Small intestine (tissue), 7 donors: ENCODE data around the gene HTR6. TPM values are rescaled to one million over a fixed set of nuclear protein-coding genes. Genes with fewer than 3 reads are reported as not detected.

ENCODE experiments used
- DNase-seq, 2 donors: peaks; one replicate each; pipeline versions ENCODE4 v3.0.0 to v3.0.0-alpha.2; 2013
- FAIRE-seq: peaks from 2 replicates; lab custom pipeline; 2012; peaks lifted over from hg19 to GRCh38; lab: Jason Lieb, UNC
- H3K27ac ChIP-seq, 3 donors: one replicate each; pipeline ENCODE4 v1.5.1; 2013; ENCODE audit warnings: low read length in 2 of 3, mild to moderate bottlenecking in 2 of 3, control low read depth in 1 of 3, inconsistent platforms in 1 of 3, low read depth in 1 of 3, moderate library complexity in 1 of 3
- H3K27me3 ChIP-seq, 3 donors: one replicate each; pipeline ENCODE4 v1.6.1; 2013; ENCODE audit warnings: low read length in 3 of 3, inconsistent platforms in 1 of 3; ENCODE audit not compliant: control insufficient read depth in 3 of 3, insufficient read depth in 3 of 3
- H3K36me3 ChIP-seq, 3 donors: one replicate each; pipeline ENCODE4 v1.6.1; 2013; ENCODE audit warnings: low read length in 3 of 3, inconsistent platforms in 1 of 3, low read depth in 1 of 3, mild to moderate bottlenecking in 1 of 3, moderate library complexity in 1 of 3; ENCODE audit not compliant: control insufficient read depth in 3 of 3, insufficient read depth in 2 of 3
- H3K4me1 ChIP-seq, 3 donors: one replicate each; pipeline ENCODE4 v1.6.1; 2013; ENCODE audit warnings: low read length in 2 of 3, inconsistent platforms in 1 of 3, low read depth in 1 of 3, mild to moderate bottlenecking in 1 of 3, moderate library complexity in 1 of 3; ENCODE audit not compliant: control insufficient read depth in 3 of 3, insufficient read depth in 2 of 3
- H3K4me3 ChIP-seq, 3 donors: one replicate each; pipeline ENCODE4 v1.5.1; 2013; ENCODE audit warnings: low read length in 3 of 3, control low read depth in 1 of 3, inconsistent platforms in 1 of 3, low read depth in 1 of 3, mild to moderate bottlenecking in 1 of 3, moderate library complexity in 1 of 3
- H3K9me3 ChIP-seq, 2 donors: one replicate each; pipeline ENCODE4 v1.6.1; 2013; ENCODE audit warnings: low read depth in 1 of 2, low read length in 1 of 2; ENCODE audit not compliant: control insufficient read depth in 2 of 2, insufficient read depth in 1 of 2
- WGBS, 3 donors: extraction: QIAGEN DNeasy Blood & Tissue Kit; methylation state at CpG; one replicate each; pipeline ENCODE4 v1.1.7; 2013; 5-methylcytosine and 5-hydroxymethylcytosine counted together
- polyA plus RNA-seq, 4 donors: library from polyadenylated mRNA; stranded (reverse) in 3 of 4; unstranded in 1 of 4; fragments of 200-250 nt in 3 of 4; fragments of 120-200 nt in 1 of 4; gene quantifications; one replicate each; pipeline versions ENCODE4 v1.2.1 to v1.2.3, GENCODE V29; 2013
- donor health status: healthy with polysubstance abuse.
- donor health status: control.
- donor health status: control.
- donor health status: Bipolar disorder and iron deficiency.
- donor health status: healthy.

The HTR6 gene
- polyA plus RNA-seq, 4 donors = 0.01 to 0.03 TPM; not detected in 2

DNA sequence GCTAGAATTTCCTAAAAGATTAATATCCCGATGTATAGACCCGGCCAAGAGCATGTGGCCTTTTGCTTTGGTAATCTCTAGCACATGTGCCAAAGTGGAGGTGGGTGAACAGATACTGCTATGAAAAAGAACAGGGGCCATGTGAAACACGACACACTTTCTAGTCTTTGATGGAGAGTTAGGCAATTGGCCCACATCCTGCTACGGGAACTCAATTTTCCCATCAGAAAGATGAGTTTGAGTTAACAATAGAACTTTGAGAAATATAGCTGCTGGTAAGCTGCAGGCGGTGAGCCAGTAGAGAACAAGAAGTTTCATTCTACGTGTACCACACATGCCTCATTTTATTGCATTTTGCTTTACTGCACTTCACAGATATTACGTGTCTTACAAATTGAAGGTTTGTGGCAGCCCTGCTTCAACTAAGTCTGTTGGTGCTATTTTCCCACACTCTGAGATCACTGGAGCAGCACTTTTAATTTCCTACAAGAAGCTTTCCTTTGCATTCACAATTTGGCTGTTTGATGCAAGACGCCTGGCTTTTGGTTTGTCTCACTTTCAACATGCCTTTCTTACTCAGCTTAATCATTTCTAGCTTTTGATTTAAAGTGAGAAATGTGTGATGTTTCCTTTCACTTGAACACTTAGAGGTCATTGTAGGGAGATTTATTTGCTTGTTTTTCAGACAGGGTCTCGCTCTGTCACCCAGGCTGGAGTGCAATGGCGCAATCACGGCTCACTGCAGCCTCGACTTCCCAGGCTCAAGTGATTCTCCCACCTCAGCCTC, 46.3 kb downstream of the HTR6 start:
- Histone ChIP-seq H3K4me3 (no peak overlapping the region), H3K36me3 (peaks cover 6 to 11% (median 8%) of the 10 kb centered on the region in 3 donors), H3K4me1 (no peaks in the 10 kb centered on the region), H3K27me3 (no peaks in the 10 kb centered on the region), H3K9me3 (no peaks in the 10 kb centered on the region), H3K27ac (no peak overlapping the region)
- 75 to 90% (median 76%) methylated on average over 12 of the region's 12 CpGs for WGBS, 3 donors
- FAIRE-seq (no peak), DNase-seq (no peak)

GRCh38 chr1:19712928-19713327, 48.3 kb downstream of the HTR6 start:
- Histone ChIP-seq H3K4me3 (no peak overlapping the region), H3K27ac (no peak overlapping the region), H3K9me3 (no peaks in the 10 kb centered on the region), H3K4me1 (no peaks in the 10 kb centered on the region), H3K27me3 (no peaks in the 10 kb centered on the region), H3K36me3 (peaks cover 5 to 9% (median 7%) of the 10 kb centered on the region in 3 donors)
- no peak for DNase-seq
- FAIRE-seq = no peak
- WGBS, 3 donors = 76 to 93% (median 82%) methylated on average over 4 of the region's 4 CpGs

- H3K27me3 ChIP-seq = no peaks in the 10 kb centered on the region
- no peaks in the 10 kb centered on the region for H3K9me3 ChIP-seq
- WGBS, 3 donors = 30 to 39% (median 37%) methylated on average over 12 of the region's 12 CpGs
- no peak overlapping the region for H3K27ac ChIP-seq
- peaks cover 4 to 8% (median 5%) of the 10 kb centered on the region in 3 donors for H3K36me3 ChIP-seq
- no peak for FAIRE-seq
- H3K4me3 ChIP-seq = no peak overlapping the region
- no peaks in the 10 kb centered on the region for H3K4me1 ChIP-seq
- peak; percentile 95 to 97 for DNase-seq
Measured at GRCh38 chr1:19715334-19716203, 50.9 kb downstream of the HTR6 start.

- H3K4me3 ChIP-seq = no peak overlapping the region
- no peaks in the 10 kb centered on the region for H3K4me1 ChIP-seq
- no peak for FAIRE-seq
- WGBS, 3 donors = 80 to 86% (median 80%) methylated on average over 6 of the region's 6 CpGs
- DNase-seq = no peak
- H3K27me3 ChIP-seq = no peaks in the 10 kb centered on the region
- peaks cover 4 to 8% (median 5%) of the 10 kb centered on the region in 3 donors for H3K36me3 ChIP-seq
- no peak overlapping the region for H3K27ac ChIP-seq
- no peaks in the 10 kb centered on the region for H3K9me3 ChIP-seq
Measured at GRCh38 chr1:19717467-19717866, 52.8 kb downstream of the HTR6 start.

- H3K4me3 ChIP-seq = no peak overlapping the region
- no peaks in the 10 kb centered on the region for H3K9me3 ChIP-seq
- no peak for FAIRE-seq
- H3K4me1 ChIP-seq = no peaks in the 10 kb centered on the region
- no peak overlapping the region for H3K27ac ChIP-seq
- 93 to 99% (median 94%) methylated on average over 4 of the region's 4 CpGs for WGBS, 3 donors
- H3K27me3 ChIP-seq = no peaks in the 10 kb centered on the region
- peaks cover 0 to 10% (median 7%) of the 10 kb centered on the region in 3 donors for H3K36me3 ChIP-seq
- DNase-seq = no peak
Measured at GRCh38 chr1:19720174-19720573, 55.5 kb downstream of the HTR6 start.

- 81 to 88% (median 86%) methylated on average over 4 of the region's 4 CpGs for WGBS, 3 donors
- Histone ChIP-seq H3K27me3 (no peaks in the 10 kb centered on the region), H3K4me3 (no peak overlapping the region), H3K9me3 (no peaks in the 10 kb centered on the region), H3K27ac (no peak overlapping the region), H3K4me1 (no peaks in the 10 kb centered on the region), H3K36me3 (peaks cover 0 to 17% (median 9%) of the 10 kb centered on the region in 3 donors)
- FAIRE-seq (no peak), DNase-seq (no peak)
Measured at GRCh38 chr1:19720973-19721372, 56.3 kb downstream of the HTR6 start.

GRCh38 chr1:19723874-19724273, 59.2 kb downstream of the HTR6 start:
- DNase-seq (no peak), FAIRE-seq (no peak)
- Histone ChIP-seq H3K4me1 (no peaks in the 10 kb centered on the region), H3K27me3 (no peaks in the 10 kb centered on the region), H3K4me3 (no peak overlapping the region), H3K9me3 (no peaks in the 10 kb centered on the region), H3K36me3 (peaks cover 7 to 27% (median 14%) of the 10 kb centered on the region in 3 donors), H3K27ac (no peak overlapping the region)
- WGBS, 3 donors = 66 to 94% (median 91%) methylated on average over 4 of the region's 4 CpGs

DNA sequence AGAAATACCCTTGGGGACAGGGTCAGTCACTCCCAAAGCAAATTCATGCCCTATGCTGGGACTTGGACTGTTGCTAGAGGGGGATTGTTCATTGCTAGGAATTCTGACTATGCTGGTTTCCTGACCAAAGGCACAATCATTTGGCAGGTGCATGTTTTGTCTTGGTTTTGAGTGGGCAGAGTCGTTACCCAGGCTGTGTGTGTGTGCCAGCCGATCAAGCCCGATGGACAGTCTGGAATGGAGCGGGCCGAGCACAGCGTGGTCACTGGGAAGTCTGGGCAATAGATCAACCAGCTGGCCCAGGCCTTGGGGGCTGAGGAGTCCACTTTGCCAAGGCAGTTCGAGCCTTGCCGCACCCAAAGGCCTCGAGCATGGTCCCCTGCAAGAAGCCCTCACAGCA, 60.9 kb downstream of the HTR6 start:
- H3K27ac ChIP-seq = no peak overlapping the region
- no peak overlapping the region for H3K4me3 ChIP-seq
- H3K27me3 ChIP-seq = no peaks in the 10 kb centered on the region
- FAIRE-seq (no peak), DNase-seq (no peak)
- WGBS, 3 donors = 93 to 97% (median 96%) methylated on average over 9 of the region's 9 CpGs
- peaks cover 0 to 7% of the 10 kb centered on the region in 2 donors for H3K9me3 ChIP-seq
- peaks cover 7 to 27% (median 12%) of the 10 kb centered on the region in 3 donors for H3K36me3 ChIP-seq
- H3K4me1 ChIP-seq = no peaks in the 10 kb centered on the region
